C4-2B (cell line): Measurements from ENCODE around the gene KCNK17.

Experiments used
- ZFX ChIP-seq: fragments of 450-650 bp; IDR thresholded peaks from 2 replicates; pipeline ENCODE4 v1.6.1; 2017
- TF ChIP-seq, protein P1 (sequence below): fragments of 450-650 bp; conservative IDR thresholded peaks from 2 replicates; pipeline ENCODE4 v1.5.1; 2017; ENCODE audit warnings: mild to moderate bottlenecking

GRCh38 chr6:39360378-39360777 lies 46.2 kb upstream of the KCNK17 start:
- TF ChIP-seq, protein P1, sequence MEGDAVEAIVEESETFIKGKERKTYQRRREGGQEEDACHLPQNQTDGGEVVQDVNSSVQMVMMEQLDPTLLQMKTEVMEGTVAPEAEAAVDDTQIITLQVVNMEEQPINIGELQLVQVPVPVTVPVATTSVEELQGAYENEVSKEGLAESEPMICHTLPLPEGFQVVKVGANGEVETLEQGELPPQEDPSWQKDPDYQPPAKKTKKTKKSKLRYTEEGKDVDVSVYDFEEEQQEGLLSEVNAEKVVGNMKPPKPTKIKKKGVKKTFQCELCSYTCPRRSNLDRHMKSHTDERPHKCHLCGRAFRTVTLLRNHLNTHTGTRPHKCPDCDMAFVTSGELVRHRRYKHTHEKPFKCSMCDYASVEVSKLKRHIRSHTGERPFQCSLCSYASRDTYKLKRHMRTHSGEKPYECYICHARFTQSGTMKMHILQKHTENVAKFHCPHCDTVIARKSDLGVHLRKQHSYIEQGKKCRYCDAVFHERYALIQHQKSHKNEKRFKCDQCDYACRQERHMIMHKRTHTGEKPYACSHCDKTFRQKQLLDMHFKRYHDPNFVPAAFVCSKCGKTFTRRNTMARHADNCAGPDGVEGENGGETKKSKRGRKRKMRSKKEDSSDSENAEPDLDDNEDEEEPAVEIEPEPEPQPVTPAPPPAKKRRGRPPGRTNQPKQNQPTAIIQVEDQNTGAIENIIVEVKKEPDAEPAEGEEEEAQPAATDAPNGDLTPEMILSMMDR: no peak
- no peak for TF ChIP-seq ZFX
